HG02885 (cell line): ENCODE measurements around the gene SF3B2.

ENCODE experiments used
- ATAC-seq: cut with Tn5 transposase; IDR thresholded peaks from one replicate; pipeline ENCODE4 v1.9.1; 2021; ENCODE audit warnings: mild to moderate bottlenecking; ENCODE audit not compliant: unreplicated experiment, poor library complexity

SF3B2 gene

DNA sequence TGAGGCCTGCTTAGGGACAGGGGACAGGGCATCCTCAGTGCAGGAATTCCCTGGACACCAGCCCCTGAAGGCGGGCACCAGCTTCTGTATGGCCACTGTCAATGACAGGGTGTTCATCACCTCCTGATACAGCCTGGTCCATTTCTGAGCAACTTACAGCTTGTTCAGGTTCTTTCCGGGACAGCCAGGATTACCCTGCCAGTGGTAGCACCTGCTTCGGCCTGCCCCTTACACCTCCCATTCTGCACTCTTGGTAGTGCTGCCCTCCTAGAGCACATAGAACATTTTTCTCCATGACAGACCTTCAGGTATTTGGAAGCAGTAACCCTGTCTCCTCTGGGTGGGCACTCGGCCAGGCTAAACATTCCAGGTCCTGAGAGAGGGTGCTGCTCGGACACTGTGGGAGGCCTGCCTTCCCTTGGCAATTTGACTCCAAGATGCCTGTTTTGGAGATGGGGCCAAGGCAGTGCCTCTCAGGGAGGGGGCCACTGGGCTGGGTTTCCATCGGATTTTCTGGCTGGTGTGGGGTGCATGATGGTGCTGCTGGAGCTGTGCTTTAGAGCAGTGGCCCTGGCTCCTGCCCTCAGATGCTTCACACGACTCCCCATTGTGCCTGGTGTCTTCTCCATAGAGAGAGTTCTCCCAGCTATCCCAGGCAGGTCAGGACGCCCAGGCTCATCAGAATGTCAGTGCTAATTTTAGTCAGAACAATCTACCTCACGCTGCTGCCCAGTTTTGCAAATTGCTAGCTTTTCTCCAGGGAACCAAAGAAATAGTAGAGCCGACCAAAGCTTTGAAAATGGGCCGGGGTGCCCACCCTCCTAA, 4.4 kb upstream of the SF3B2 start:
- no peak for ATAC-seq

DNA sequence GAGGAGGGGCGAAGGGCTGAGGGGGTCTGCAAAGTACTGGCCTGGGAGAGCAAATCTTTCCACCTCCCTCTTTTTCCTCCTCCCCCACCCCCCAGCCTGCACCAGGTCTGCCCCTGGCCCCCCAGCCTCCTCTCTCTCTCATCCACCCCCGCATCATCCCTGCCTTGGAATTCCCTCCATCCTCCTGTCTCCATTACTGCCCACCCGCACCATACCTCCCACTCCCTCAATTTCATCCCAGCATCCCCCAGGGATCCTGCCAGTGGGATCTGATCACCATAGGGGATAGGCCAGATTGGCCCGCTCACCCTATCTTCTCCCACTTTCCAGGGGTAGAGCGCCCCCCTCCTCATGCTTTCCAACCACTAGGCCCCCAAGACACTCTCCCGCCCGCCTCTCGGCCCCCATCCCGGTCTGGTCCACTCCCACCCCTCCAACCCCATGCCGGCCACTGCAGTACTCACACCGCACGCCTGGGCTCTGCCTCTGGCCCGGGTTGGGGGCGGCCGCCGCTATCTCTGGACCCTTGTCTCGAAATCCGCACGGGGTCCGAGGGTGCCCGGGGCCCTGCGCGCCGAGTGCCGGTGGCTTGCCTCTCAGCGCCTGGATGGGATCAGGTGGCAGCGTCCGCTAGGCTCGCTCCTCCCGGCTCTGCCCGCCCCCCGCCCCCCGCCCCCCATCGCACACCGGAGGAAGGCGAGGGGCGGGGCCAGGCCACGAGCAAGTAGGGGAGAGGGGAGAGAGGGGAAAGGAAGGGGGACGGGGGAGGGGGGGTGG, 3.4 kb upstream of the SF3B2 start, which contains the start of gene GAL3ST3:
Gene GAL3ST3, minus strand, starts transcription at position 615 of the 777 bp plus-strand sequence. CDS start 3,746 bp downstream, outside the sequence.
- no peak for ATAC-seq

DNA sequence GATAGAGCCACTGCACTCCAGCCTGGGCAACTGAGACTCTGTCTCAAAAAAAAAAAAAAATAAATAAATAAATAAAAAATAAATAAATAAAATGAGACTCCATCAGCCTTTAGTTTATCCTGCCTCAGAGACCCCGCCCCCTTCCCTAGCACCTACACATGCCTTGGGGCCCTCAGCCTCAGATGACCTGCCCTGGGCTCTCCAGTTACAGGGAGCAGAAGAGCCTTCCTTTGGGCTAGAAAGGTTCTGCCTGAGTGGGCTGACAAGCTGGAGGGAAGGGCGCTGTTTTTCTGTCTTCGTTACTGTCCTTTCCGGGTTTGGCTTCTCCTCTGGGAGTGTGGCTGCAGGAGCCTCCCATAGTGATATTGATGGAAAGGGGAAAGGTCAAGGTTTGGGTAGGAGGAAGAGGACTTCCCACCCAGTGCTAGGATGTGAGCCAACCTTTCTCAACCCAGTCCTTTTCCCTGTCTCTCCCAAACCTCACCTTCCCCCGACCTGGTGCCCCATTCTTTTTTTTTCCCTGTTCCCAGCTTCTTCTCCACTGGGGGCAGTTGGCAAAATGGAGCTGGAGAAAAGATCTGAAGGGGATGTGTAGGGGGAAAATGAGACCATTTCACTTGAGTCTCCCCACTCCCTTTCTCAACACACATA, 1.5 kb upstream of the SF3B2 start:
- no peak for ATAC-seq

DNA sequence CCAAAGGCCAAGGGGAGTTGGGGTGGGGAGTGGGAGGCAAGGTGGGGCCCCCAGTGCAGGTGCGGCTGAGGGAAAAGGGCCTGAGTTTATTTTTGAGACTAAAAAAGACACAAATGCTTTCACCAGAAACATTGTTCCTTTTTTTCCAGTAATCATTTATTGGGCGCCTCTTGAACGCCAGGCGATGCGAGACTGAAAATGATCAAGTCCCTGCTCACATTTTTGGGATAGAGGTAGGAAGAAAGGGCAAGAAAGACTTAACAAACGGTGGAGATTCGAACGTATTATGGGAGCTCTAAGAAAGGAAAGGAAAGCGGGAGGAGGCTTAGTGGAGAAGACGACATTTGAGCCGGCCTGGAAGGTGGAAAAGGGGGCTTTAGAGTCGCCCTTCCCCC, 796 bp upstream of the SF3B2 start:
- no peak for ATAC-seq

DNA sequence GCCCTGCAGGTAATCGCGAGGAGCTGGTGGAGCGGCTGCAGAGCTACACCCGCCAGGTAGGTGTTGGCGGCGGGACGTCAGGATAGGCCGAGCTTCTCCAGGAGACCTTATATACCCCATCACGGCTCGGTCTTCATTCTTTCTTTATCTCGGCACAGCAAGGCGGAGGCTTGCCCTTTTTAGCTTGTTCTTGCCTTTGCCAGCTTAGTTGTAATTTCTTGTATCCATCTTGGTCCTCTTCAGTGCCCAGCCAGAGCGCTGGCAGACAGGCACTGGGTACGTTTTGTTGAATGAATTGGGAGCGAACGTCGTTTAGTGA, 459 bp downstream of the SF3B2 start:
- no peak for ATAC-seq

DNA sequence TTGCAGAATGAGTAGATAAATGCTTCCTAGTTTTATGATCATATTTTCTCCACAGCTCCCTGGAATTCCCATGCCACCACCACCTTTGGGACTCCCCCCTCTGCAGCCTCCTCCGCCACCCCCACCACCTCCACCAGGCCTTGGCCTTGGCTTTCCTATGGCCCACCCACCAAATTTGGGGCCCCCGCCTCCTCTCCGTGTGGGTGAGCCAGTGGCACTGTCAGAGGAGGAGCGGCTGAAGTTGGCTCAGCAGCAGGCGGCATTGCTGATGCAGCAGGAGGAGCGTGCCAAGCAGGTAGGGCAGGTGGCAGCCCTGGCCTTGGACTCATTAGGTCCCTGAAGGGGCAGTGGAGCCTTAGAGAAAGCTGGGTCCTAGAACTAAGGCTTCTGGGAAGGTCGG, 2.9 kb downstream of the SF3B2 start:
- ATAC-seq, result no peak

DNA sequence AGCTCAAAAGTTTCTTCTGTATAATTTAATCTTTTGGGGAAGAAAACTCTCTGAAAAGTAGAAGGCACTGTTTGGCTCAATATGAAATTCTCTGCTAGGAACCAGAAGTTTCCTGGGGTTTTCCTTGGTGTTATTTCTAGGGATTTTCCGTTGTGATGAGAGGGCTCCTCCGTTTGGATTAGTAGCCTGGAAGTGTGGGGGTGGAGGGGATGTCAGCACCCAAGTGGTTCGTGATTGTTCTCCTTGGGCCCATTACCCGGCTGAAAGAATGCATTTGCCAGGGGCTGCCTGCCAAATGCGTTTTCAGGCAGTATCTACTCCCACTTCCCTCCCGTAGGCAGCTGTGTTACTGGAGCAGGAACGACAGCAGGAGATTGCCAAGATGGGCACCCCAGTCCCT, 4.3 kb downstream of the SF3B2 start:
- no peak for ATAC-seq

DNA sequence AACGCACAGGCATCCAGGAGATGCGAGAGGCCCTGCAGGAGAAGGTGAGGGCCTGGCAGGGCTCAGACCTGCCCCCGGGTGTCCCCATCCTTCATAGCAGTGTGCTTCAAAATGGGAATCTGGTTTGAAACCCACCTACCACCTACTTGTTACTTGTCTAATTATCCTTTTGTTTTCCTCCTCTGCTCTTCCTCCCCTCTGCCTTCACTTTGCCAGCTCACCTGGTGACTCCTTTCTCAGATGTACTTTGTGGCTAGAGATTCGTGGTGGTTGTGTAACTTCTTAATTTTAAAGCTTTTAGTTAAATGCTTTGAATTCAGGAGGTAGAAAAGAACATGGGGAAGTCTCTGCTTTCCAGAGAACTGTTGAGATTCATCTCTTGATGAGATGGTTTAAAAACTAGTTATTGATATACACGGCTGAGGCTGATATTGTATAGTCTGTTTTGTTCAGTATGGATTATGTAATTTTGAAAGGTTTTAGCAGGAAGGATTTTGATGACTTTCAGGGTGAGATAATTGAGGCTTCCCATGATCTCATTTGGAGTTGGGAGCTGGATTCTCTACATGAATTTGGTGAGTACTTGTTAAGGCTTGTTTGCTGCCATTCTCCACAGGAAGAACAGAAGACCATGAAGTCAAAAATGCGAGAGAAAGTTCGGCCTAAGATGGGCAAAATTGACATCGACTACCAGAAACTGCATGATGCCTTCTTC, 8.0 kb downstream of the SF3B2 start:
- ATAC-seq, result no peak

DNA sequence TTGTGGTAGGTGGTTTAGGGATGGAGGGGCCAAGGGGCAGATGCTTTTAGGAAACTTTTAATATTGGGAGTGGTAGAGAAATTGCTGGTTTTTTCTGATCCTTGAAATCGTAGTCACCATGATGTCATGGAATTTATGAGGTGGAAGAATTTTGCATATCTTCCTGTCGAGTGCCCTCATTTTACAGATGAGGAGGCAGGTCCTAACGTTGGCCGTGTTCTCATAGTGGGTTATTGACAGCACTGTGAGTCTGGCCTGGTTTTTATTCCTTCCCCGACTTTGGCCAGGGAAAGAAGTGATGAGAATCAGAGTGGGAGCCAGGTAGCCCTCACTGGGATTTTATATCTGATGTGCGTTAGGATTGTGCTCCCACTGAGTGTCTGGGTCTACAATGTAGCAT, 9.1 kb downstream of the SF3B2 start:
- ATAC-seq, result no peak

DNA sequence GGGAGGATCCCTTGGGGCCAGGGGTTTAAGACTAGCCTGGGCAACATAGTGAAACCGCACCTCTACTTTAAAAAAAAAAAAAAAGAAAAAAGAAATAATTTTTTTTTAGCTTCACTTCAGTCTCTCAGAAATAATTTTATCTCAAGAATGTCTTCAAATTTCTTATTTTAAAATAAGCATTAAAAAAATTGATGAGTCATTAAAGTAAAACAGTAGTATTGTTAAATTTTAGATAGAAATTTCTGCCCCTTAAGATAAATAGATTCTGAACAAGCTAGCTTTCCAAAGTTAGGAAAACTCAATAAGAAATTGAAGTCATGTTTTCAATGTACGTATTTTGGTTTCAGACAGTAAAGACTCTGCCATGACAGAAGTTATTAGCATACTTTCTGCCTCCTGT, 10.2 kb downstream of the SF3B2 start:
- no peak for ATAC-seq

DNA sequence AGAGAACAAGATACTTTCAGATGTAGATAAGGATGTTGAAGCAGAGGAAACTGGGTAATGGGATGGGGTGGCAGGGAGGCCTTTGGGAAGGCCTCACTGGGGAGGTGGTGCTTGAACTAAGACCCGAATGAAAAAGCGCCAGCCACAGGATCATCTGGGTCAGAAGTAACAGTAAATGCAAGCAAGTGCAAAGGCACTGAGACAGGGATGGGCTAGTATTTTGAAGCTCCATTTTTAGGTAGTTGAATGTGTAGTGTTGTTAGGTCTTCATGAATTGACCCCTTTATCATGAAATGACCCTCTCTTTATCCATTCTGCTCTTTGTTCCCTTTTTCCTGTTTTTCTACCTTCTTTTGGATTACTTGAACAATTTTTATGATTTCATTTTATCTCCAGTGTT, 11.7 kb downstream of the SF3B2 start:
- ATAC-seq, result no peak

DNA sequence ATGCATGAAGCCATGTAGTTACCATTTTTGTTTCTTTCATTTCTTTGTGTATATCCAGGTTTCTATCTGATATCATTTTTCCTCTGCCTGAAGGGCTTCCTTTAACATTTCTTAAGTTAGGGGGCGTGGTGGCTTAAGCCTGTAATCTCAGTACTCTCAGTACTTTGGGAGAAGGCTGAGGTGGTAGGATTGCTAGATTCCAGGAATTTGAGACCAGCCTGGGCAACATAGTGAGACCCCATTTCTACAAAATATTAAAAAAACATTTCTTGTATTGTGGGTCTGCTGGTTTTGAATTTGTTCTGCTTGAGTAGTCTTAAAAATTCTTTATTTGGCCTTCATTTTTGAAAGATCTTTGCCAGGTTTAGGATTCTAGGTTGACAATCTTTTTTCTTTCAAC, 12.4 kb downstream of the SF3B2 start:
- ATAC-seq, result no peak

DNA sequence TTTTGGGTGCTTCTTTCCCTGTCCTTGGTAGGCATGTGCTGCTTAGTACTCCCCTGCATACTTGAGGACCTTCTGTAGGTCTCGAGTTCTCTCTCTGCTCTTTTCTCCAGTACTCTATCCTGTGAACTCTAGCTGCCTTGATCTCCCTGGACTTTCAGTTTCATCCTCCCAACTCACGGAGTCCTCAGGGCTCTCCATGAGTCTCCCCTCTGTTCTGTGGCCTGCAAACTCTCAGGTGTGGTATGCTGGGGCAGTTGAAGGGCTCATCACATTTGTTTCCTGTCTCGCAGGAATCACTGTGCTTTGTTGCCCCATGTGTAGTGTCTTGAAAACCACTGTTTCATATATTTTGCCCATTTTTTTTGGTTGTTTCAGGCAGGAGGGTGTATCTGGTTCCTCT, 14.6 kb downstream of the SF3B2 start:
- ATAC-seq, result no peak

DNA sequence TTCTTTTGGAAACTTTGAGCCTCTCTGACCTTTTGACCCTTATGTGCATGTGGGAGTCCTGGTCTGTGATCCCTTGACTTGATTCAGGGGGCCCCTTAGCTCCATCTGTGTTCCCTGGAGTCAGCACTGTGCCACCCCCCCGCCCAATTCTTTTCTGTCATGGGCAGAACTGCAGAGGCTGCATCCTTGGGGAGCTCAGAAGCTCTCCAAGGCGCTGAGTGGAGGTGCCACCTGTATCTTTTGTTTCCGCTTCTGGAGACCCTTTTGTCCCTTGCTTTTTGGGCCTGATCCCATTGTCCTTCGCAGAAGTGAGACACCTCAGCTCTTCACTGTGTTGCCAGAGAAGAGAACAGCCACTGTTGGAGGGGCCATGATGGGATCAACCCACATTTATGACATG, 15.5 kb downstream of the SF3B2 start:
- no peak for ATAC-seq

DNA sequence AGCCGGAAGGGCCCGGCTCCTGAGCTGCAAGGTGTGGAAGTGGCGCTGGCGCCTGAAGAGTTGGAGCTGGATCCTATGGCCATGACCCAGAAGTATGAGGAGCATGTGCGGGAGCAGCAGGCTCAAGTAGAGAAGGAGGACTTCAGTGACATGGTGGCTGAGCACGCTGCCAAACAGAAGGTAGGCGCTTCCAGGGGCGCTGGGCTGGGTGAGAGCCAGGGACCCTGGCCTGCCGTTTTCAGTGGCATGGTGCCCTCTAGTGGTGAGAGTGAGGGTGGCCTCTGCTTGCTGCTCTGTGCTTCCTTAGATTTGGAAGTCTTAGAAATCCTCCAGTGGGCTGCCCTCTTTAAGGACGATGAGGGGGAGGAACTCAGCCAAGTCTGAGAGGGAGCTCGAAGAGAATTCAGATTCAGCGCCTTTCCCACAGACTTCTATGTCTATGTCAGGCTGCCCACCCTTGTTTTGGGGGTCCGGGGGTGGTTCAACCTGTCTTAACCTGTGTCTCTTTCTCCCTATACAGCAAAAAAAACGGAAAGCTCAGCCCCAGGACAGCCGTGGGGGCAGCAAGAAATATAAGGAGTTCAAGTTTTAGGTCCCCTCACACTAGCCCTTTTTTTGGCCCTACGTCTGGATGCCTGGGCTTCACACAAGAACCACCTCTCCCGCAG, 16.1 kb downstream of the SF3B2 start:
- no peak for ATAC-seq

DNA sequence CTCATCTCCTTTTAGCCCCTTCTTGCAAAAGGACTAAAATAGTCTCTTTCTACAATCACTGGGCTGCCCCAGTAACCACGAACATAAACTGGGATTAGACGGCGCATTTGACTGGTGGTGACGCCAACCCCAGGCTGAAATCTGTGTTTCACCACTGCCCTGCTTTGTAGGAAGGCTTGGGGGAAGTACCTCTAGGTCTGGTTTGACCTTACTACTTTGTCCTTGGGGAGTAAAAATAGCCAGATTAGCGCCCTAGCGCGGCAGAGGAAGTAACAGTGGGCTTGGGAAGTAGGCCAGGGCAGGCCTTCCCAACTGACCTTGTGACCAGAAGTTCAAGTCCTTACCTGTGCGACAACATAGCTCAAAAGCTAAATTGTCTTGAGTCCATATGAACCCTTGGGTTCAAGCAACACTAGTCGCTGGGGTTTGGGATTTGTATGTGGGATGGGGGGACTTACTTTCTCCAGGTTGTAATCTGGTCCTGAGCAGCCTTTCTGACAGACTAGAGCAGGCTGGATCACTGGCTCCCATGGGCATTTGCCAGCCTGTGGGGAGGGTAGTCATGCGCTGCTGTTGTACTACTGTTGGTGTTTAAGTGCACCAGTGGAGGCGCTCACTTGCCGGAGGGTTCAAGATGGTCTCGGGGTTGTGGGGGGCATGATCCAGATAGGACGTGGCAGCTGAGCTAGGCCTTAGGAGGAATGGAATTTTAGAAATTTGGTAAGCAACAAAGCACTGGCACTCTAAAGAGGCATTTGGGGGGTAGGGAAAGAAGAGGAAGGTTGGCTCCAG, 17.0 kb downstream of the SF3B2 start:
- no peak for ATAC-seq

DNA sequence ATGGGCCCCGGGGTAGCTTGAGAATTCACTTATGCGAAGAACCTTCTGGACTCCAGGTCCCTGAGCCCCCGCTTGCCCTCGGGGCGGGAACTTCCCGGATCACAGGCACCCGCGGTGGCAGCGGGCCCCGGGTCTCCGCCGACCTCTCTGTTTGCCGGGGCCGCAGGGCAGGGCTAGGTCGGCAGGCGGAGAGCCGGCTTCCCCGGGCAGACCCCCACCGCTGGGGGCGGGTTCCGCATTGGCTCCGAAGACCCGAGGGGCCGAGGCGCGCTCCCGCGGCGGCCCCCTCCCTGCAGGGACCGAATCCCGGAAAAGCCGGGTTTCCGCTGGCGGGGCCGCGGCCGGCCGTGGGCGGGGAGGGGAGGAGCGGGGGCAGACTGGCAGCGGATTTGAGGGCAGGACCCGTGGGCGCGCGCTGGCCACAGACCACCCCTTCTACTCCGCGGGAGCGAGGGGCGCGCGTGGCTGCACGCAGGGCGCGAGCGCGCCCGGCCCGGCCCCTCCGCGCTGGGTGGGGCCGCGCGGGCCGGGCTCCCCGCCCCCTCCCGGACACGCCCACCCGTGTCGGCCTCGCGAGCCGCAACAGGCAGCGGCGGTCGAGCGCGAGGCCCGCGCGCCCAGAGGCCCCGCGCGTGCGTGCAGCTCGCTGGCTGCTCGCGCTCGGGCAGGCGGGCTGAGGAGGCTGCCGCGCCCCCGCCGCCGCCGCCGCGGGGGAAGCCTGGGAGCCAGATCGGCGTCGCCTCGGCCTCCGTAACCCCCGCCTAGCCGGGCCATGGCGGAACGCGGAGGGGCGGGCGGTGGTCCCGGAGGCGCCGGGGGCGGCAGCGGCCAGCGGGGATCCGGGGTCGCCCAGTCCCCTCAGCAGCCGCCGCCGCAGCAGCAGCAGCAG, 17.8 kb downstream of the SF3B2 start, which contains the start of gene PACS1:
Gene PACS1, plus strand, starts transcription at position 558 of the 889 bp plus-strand sequence. Its CDS starts 215 bp downstream, at position 773.
- peak; percentile 60 for ATAC-seq
